ENCODE measurements around the gene PITPNB.

DNA sequence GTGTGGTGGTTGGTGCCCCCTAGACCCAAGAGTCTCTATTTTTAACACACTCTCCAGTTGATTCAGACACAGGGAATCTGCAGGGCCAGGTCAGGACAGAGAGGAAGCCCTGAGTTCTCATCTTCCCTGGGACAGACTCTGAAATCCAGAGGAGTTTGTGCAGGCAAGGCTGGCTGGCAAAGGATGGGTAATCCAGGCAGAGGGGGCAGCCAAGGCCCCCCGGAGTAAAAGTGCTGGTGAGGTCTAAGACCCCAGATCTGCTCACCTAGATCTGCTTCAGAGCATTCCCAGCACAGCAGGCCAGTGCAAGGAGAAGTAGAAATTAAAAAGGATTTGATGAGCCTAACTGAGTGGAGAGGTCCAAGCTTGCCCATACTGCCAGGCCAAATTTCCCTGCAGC lies 76.9 kb downstream of the PITPNB start:
- no peak for TF ChIP-seq SCMH1 (CRISPR knock-in tag; IDR thresholded peaks at IDR 0.05; ENCODE audit: borderline replicate concordance)
- TF ChIP-seq EP300 (IDR thresholded peaks at IDR 0.05; ENCODE audit: low read depth in 2 of 2, low read length in 2 of 2), result no peak
- no peak for TF ChIP-seq EP300 (CRISPR knock-in tag; IDR thresholded peaks at IDR 0.05; ENCODE audit: borderline replicate concordance)
- no peak for TF ChIP-seq ZNF367 (CRISPR knock-in tag; IDR thresholded peaks at IDR 0.05; ENCODE audit: borderline replicate concordance)
- TF ChIP-seq, protein P1, sequence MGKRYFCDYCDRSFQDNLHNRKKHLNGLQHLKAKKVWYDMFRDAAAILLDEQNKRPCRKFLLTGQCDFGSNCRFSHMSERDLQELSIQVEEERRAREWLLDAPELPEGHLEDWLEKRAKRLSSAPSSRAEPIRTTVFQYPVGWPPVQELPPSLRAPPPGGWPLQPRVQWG (CRISPR knock-in tag; IDR thresholded peaks at IDR 0.05; ENCODE audit: borderline replicate concordance, low read depth), result no peak
